Stimulated activated CD8-positive, alpha-beta memory T cell treated with anti-CD3 and anti-CD28 coated beads, Interleukin-15, amount 100 ng/mL, for 24 hours (primary cell): ENCODE results near the gene R3HCC1L.

ENCODE experiments used
- DNase-seq: peaks from one replicate; pipeline ENCODE4 v3.0.0-alpha.2; 2020; ENCODE audit warnings: low read depth

R3HCC1L gene

DNA sequence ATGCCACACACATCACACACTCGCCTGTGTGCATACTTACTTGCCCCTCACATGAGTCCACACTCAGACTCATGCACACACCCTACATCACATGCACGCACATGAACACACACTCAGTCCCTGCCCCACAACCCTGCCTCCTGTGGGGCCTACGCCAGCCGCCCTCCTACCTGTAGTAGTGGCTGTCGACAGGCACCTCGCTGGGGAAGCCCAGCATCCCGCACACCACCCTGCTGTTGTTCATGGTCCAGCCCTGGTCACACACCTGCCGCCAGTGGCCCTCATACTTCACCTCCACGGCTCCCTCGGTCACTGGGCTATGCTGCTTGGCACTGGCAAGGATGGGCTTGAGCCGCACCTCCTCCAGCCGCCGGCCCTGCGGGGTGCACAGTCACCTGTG is 126.3 kb downstream of the R3HCC1L start:
- DNase-seq = no peak

DNA sequence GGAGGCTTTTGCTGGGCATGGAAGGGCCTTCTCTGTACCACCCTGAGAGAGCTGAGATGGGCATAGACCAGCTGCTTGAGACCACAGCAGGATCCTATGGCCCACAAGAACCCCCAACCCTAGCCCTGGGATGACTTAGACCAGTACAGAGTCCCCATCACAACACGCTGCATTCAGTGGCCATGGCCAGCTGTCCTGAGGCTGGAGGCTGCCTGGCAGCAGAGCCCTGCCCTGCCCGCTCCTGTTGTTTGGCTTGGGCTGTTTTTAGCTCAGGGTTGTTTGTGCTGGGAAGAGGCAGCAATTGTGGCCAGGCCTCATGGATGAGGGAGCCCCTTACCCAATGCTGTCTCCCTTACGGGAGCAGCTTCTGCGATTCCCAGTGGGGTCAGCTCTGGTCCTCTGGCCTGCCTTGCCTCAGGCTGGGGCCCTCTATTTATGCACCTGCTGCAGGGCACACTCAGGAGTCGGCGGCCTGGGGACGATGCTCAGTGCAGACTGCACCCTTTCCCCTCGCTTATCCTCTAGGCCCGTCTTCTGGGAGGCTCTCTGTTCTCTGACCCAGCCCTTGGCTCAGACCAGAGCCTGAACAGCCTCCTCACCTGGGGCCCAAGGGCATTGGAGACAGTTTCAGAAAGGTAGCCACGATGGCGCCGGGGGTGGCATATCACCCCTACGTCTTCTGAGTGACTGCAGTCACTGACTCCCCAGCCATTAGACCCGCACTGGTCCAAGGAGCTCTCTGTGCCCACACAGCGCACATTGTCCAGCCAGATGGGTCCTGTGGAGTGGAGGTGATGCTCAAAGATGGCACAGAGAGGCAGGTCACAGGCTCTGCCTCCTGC is 127.2 kb downstream of the R3HCC1L start:
- DNase-seq = no peak

DNA sequence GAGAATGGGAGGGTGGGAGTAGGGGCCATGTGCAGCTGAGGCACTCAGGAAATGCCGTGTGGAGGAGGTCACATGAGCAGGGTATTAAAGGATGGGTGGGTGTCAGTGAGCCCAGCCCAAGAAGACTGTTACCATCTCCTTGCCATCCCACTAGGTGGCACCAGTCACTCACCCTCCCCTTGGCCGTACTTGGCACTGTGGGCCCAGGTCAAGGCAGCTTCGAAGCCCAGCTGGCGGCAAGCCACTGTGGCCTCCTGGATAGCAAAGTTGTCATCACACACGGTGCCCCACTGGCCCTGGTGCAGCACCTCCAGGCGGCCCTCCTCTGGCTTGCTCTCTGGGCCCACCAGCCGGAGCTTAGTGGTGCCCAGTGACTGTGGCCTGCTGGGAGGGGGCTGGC is 128.1 kb downstream of the R3HCC1L start:
- no peak for DNase-seq

- DNase-seq = no peak
Observed at GRCh38 chr10:98263088-98263487, 128.6 kb downstream of the R3HCC1L start.

DNA sequence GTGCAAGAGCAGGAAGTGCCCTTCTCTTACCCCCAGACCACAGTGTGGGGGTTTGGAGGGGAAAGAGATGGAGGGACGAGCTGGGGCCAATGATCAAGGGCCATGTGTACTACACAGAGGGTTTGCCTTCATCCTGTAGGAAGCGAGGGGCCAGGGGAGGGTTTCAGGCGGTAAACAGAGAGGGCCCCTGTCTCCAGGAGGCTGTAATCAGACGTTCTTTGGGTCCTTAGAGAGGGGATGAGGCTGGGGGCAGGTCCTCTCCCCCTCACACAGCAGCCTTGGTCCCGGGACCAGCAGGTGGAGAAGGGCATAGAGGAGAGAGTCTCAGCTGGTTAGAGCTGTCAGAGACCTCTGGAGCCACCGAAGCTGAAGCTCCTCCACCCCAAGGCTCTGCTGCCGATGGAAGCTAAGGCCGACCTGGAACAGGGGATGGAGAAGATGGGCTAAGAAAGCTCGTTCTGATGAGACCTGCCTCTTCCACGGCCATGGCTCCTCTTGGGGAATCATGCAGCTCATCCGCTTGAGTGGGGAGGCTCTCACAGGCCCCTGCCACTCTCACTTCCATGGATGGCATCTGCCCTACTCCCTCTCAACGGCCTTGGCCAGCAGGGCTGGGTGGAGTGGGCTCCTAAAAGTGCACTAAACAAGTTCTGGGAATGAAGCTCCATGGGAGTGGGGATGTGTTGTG is 130.1 kb downstream of the R3HCC1L start:
- DNase-seq = no peak

DNA sequence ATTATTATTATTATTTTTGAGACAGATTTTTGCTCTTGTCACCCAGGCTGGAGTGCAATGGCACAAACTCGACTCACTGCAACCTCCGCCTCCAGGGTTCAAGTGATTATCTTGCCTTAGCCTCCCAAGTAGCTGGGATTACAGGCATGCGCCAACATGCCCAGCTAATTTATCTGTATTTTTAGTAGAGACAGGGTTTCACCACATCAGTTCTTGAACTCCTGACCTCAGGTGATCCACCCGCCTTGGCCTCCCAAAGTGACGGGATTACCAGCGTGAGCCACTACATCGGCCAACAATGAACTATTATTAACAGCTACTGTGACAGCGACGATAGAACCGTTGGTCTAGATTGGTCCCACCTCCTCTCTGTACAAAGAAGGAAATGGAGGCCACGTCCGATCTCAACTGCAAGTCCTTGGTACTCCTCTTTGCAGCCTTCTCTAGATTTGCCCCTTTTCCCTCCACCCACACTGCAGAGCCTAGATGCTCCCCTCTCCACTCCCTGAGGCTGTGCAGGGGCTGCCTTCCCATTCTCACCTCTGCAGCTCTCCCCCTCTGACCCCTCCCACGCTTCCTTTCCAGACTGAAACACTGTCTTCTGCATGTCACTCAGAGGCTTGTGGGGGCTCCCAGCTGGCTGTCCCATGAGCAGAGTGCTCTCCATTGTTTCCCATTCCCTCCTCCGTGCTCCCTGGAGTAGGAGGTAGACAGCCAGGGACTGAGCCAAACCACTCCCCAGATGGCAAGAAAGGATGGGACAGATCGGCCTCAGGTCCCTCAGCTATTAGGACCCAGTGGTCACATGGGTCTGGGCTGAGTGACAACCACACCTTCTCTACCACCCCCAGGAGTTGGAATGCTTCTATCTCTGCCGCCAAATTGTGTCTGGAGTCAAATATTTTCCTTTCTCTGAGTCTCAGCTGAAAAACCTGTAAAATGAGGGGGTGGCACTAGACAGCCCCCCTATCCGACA is 131.2 kb downstream of the R3HCC1L start:
- DNase-seq = no peak

DNA sequence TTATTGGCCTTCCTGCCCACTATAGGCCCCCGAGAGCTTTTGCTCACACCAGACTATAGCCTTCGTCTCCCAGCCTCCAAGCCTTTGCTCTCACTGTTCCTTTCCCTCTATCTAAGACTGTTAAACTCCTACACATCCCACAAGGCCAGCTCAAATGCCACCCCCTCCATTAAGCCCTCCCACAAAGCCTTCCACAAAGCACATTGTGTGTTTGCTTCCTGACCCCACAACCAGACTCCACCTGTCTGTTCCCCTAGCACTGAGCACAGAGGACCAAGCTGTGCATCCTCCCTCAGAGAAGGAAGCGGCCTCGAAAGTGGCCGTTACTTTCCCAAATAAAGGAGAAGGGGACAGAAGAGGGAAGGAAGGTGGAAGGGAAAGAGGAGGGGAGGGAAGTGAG is 132.2 kb downstream of the R3HCC1L start:
- DNase-seq = no peak

GRCh38 chr10:98267069-98267893 is 132.8 kb downstream of the R3HCC1L start:
- no peak for DNase-seq

- no peak for DNase-seq
Observed at GRCh38 chr10:98267894-98268693, 133.6 kb downstream of the R3HCC1L start, which contains the start of gene LOXL4. Gene LOXL4 (minus strand): TSS chr10:98268194. CDS start chr10:98263019, 5,175 bp downstream.

GRCh38 chr10:98268694-98269431 is 134.4 kb downstream of the R3HCC1L start:
- no peak for DNase-seq

DNA sequence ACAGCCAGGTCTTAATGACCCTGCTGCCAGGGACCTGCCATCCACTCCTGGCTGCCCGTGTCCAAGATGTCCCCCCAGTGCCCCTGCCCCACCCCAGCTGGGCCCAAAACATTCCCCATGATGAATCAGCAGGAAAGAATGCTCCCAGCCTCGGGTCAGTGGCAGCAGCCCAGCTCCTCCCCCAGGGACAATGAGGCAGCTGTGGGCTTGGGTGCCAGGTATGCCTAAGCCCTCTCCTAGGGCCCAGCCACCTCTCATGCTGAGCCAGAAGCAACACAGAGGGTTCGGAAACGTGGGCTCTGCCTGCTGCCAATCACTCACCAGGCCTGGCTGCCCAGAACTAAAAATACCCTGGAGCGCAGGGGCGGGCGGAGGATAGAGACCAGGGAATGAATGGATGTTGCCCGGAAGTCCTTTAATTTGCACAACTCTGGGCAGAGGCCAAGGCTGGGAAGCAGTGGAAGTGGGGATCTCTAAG is 135.0 kb downstream of the R3HCC1L start:
- no peak for DNase-seq

GRCh38 chr10:98270073-98270740 is 135.8 kb downstream of the R3HCC1L start:
- no peak for DNase-seq

DNA sequence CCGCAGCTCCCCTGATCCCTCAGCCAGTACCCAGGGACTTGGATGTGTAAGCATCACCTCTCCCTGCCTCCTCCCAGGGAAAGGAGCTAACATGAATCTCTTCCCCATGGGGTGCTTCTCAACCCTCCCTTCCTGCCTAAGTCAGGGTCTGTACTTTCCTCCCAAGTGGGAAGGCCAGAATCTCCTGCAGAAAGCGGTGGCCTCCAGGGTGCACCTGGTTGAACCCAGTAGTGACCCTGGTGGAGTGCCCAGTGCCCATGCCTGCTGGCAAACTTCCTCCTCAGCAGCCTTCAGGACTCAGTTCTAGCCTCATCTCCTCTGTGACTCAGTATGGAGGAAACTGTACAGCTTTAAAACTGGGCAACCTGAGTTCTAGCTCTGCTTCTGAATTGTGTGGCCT is 136.3 kb downstream of the R3HCC1L start:
- DNase-seq = no peak

- DNase-seq = no peak
Observed at GRCh38 chr10:98272245-98272644, 137.8 kb downstream of the R3HCC1L start.

GRCh38 chr10:98272656-98273055 is 138.2 kb downstream of the R3HCC1L start:
- no peak for DNase-seq

- no peak for DNase-seq
Observed at GRCh38 chr10:98273057-98273850, 138.8 kb downstream of the R3HCC1L start.

GRCh38 chr10:98274562-98274961 is 140.1 kb downstream of the R3HCC1L start:
- no peak for DNase-seq

GRCh38 chr10:98276311-98276710 is 141.9 kb downstream of the R3HCC1L start:
- DNase-seq = no peak
